Measurements from ENCODE around the gene RIF1. TPM values are rescaled to one million over a fixed set of nuclear protein-coding genes. Genes with fewer than 3 reads are reported as not detected.

Gene RIF1

DNA sequence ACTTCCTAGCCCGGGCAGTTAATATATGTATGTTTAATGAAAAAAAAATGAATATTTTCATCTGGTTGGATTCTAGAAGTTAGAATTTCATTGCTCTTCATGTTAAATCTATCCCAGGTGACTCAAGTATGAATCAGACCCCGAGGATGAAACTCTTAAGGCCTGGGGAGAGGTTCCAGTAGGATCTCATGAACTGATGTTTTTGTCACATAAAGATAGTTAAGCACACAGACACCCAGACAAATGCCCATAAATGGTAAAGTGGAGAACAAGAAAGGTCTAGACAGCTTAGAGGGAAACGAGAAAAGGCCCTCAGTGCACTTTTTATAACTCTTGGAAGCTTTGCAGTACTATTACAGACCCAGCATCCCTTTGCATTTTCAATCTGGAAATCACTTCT lies 114.1 kb downstream of the RIF1 start:
- Histone ChIP-seq H3K23ac (ENCODE audit: low read length) (no peak overlapping the region), H3K56ac (ENCODE audit: low read length) (no peak overlapping the region), H4K5ac (ENCODE audit: low read length) (no peak overlapping the region), H2BK5ac (ENCODE audit: low read length) (no peak overlapping the region), H3K27me3 (ENCODE audit: insufficient read depth, low read length, poor library complexity) (no peaks in the 10 kb centered on the region), H2BK120ac (ENCODE audit: low read depth, low read length) (no peak overlapping the region), H3K9ac (ENCODE audit: low read length) (no peak overlapping the region), H4K8ac (ENCODE audit: low read depth, low read length) (no peak overlapping the region), H3K79me1 (ENCODE audit: low read length) (no peaks in the 10 kb centered on the region), H3K18ac (ENCODE audit: low read length) (no peak overlapping the region), H3K27ac (ENCODE audit: low read depth, low read length) (no peak overlapping the region), H2BK15ac (replicated peaks; ENCODE audit: low read depth) (no peak overlapping the region), H3K36me3 (ENCODE audit: control insufficient read depth, insufficient read depth, low read length) (no peaks in the 10 kb centered on the region), H3K4me1 (ENCODE audit: control insufficient read depth, low read depth, low read length) (no peaks in the 10 kb centered on the region), H3K4ac (ENCODE audit: low read depth, low read length) (no peak overlapping the region), H3K4me2 (ENCODE audit: low read length) (no peak overlapping the region), H2AK5ac (ENCODE audit: low read length) (no peak overlapping the region), H3K4me3 (ENCODE audit: low read length) (no peak overlapping the region), H3K79me2 (ENCODE audit: control insufficient read depth, insufficient read depth, low read length) (no peaks in the 10 kb centered on the region)
- WGBS (ENCODE audit: extremely low coverage, insufficient coverage, low lambda C conversion rate) = no CpG with 5 or more reads among the region's 3 CpGs
- no peak for DNase-seq

DNA sequence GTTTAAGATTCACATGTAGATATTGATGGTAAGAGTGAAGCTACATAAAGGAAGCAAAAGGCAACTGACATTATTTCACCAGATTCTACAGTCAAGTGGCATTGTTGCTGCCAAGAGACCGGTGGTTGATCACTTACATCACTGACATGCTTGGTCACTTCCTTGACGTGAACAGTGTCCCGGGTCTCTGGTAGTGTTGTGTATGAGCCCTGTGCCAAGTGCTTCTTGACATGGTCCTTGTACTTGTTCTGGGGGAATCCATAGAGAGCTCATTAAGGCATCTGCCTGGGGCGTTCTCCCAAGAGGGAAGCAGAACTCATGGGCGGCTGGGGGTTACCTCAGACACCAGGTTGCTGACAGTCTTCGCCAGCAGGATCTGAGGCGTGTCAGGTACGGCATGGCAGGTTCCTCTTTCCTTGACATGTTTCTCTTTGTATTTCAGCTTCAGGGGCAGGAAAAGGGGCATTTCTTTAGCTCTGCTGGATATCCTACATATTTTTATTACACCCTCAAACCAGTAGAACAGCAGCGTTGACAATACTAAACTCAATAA lies 116.2 kb downstream of the RIF1 start:
- H2AK5ac ChIP-seq (ENCODE audit: low read length) = no peak overlapping the region
- H3K36me3 ChIP-seq (ENCODE audit: control insufficient read depth, insufficient read depth, low read length) = no peaks in the 10 kb centered on the region
- no peak overlapping the region for H3K27ac ChIP-seq (ENCODE audit: low read depth, low read length)
- H3K4me3 ChIP-seq (ENCODE audit: low read length) = no peak overlapping the region
- no peak overlapping the region for H2BK5ac ChIP-seq (ENCODE audit: low read length)
- H3K23ac ChIP-seq (ENCODE audit: low read length) = no peak overlapping the region
- H4K5ac ChIP-seq (ENCODE audit: low read length) = no peak overlapping the region
- H3K4me1 ChIP-seq (ENCODE audit: control insufficient read depth, low read depth, low read length) = no peaks in the 10 kb centered on the region
- no peak overlapping the region for H3K4me2 ChIP-seq (ENCODE audit: low read length)
- H3K18ac ChIP-seq (ENCODE audit: low read length) = no peak overlapping the region
- no peak for DNase-seq
- H3K9ac ChIP-seq (ENCODE audit: low read length) = no peak overlapping the region
- WGBS (ENCODE audit: extremely low coverage, insufficient coverage, low lambda C conversion rate) = no CpG with 5 or more reads among the region's 9 CpGs
- H3K79me1 ChIP-seq (ENCODE audit: low read length) = no peaks in the 10 kb centered on the region
- no peaks in the 10 kb centered on the region for H3K27me3 ChIP-seq (ENCODE audit: insufficient read depth, low read length, poor library complexity)
- H4K8ac ChIP-seq (ENCODE audit: low read depth, low read length) = no peak overlapping the region
- H3K56ac ChIP-seq (ENCODE audit: low read length) = no peak overlapping the region
- H3K79me2 ChIP-seq (ENCODE audit: control insufficient read depth, insufficient read depth, low read length) = no peaks in the 10 kb centered on the region
- no peak overlapping the region for H2BK120ac ChIP-seq (ENCODE audit: low read depth, low read length)
- H2BK15ac ChIP-seq (replicated peaks; ENCODE audit: low read depth) = no peak overlapping the region
- no peak overlapping the region for H3K4ac ChIP-seq (ENCODE audit: low read depth, low read length)

DNA sequence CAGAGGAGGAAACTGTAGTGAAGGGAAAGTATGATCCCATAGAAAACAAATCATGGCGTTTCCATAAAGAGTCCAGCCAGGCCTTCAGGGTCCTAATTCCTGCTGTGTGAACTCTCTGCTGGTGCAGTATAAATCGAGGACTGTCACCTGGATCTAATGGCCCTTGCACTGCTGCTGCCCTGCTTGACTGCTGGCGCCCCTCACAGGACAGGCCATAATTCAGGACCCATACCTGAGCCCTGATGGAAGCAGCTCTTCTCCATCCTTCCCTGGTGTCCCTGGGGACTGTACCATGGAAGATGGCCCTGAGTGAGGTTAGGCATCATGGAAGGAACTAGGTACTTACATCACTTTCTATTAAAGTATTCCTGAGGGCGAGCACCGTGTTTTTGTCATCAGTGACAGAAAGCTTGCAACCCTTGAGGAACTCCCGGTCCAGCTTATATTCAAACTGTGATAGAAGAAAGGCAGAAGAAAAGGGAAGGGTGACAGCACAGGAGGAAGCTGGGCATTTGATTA lies 116.9 kb downstream of the RIF1 start:
- Histone ChIP-seq H3K4me1 (ENCODE audit: control insufficient read depth, low read depth, low read length) (no peaks in the 10 kb centered on the region), H3K23ac (ENCODE audit: low read length) (no peak overlapping the region), H3K79me1 (ENCODE audit: low read length) (no peaks in the 10 kb centered on the region), H4K8ac (ENCODE audit: low read depth, low read length) (no peak overlapping the region), H2BK15ac (replicated peaks; ENCODE audit: low read depth) (no peak overlapping the region), H3K36me3 (ENCODE audit: control insufficient read depth, insufficient read depth, low read length) (no peaks in the 10 kb centered on the region), H2BK5ac (ENCODE audit: low read length) (no peak overlapping the region), H3K4me3 (ENCODE audit: low read length) (no peak overlapping the region), H3K9ac (ENCODE audit: low read length) (no peak overlapping the region), H2AK5ac (ENCODE audit: low read length) (no peak overlapping the region), H3K27me3 (ENCODE audit: insufficient read depth, low read length, poor library complexity) (no peaks in the 10 kb centered on the region), H4K5ac (ENCODE audit: low read length) (no peak overlapping the region), H3K79me2 (ENCODE audit: control insufficient read depth, insufficient read depth, low read length) (no peaks in the 10 kb centered on the region), H2BK120ac (ENCODE audit: low read depth, low read length) (no peak overlapping the region), H3K56ac (ENCODE audit: low read length) (no peak overlapping the region), H3K4me2 (ENCODE audit: low read length) (no peak overlapping the region), H3K18ac (ENCODE audit: low read length) (no peak overlapping the region), H3K4ac (ENCODE audit: low read depth, low read length) (no peak overlapping the region), H3K27ac (ENCODE audit: low read depth, low read length) (no peak overlapping the region)
- no peak for DNase-seq
- no CpG with 5 or more reads among the region's 6 CpGs for WGBS (ENCODE audit: extremely low coverage, insufficient coverage, low lambda C conversion rate)

Small RNAs within 50 kb of the gene (small RNA-seq; reads per million reads assigned to genes)
- gene MIR4773-1 (ENCODE audit: insufficient read depth) (not detected), gene RN7SL124P (ENCODE audit: insufficient read depth) (not detected)

Data from mesendoderm (in vitro differentiated cells).